Neural cell (in vitro differentiated cells): ENCODE results near the gene AFF1.

Experiments used
- EZH2 ChIP-seq: fragments of 200-600, 300-800 bp; shearing (Covaris generic), sonication (generic); IDR thresholded peaks from 2 replicates; pipeline ENCODE4 v1.6.1; 2014; ENCODE audit warnings: antibody characterized with exemption, low read length, borderline replicate concordance, mild to moderate bottlenecking; ENCODE audit not compliant: insufficient read depth, poor library complexity, severe bottlenecking
- POLR2AphosphoS5 ChIP-seq: IDR thresholded peaks from 2 replicates; pipeline ENCODE4 v1.6.1; 2012
- TF ChIP-seq, protein P1 (sequence below): fragments of 450-650 bp; IDR thresholded peaks from 2 replicates; pipeline ENCODE4 v1.5.1; 2014; ENCODE audit warnings: antibody characterized with exemption, mild to moderate bottlenecking, moderate library complexity; ENCODE audit not compliant: poor library complexity, severe bottlenecking

DNA sequence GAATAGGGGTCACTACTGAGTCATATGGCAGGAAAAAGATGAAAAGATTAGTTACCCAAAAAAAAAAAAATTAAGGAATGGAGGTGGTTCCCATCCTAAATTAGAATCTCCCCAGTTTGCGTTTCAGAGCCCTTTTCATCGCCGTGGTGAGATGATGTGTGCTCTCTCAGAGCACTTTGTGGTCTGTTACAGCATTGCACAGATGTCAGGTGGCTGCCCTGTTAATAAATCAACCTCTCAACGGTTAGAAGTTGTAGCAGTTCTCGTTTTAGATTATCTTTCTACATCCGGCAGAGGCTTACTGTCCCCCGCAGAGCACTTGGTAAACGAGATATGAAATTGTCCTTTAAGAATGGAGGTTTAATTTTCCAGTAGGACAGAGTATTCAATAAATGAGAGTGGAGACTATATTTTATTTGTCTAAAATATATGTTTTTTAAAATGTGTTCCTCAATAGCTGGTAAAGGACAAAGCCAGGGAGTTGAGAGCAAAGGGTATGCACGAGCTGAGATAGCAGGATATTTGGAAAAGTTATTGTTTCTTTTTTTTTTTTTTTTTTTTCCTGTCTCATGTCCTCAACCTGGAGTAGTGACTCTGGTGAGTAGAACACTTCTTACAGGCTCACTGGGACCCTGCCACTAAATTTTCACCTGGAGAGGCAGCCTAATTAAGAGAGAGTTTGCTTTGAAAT is 26.9 kb downstream of the AFF1 start:
- TF ChIP-seq POLR2AphosphoS5 (no peak), EZH2 (no peak)
- TF ChIP-seq, protein P1, sequence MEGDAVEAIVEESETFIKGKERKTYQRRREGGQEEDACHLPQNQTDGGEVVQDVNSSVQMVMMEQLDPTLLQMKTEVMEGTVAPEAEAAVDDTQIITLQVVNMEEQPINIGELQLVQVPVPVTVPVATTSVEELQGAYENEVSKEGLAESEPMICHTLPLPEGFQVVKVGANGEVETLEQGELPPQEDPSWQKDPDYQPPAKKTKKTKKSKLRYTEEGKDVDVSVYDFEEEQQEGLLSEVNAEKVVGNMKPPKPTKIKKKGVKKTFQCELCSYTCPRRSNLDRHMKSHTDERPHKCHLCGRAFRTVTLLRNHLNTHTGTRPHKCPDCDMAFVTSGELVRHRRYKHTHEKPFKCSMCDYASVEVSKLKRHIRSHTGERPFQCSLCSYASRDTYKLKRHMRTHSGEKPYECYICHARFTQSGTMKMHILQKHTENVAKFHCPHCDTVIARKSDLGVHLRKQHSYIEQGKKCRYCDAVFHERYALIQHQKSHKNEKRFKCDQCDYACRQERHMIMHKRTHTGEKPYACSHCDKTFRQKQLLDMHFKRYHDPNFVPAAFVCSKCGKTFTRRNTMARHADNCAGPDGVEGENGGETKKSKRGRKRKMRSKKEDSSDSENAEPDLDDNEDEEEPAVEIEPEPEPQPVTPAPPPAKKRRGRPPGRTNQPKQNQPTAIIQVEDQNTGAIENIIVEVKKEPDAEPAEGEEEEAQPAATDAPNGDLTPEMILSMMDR: no peak
